H9 (cell line): ENCODE results near the gene MEGF10. TPM values are rescaled to one million over a fixed set of nuclear protein-coding genes. Genes with fewer than 3 reads are reported as not detected.

Source experiments
- DNase-seq: peaks from one replicate; pipeline ENCODE4 v3.0.0-alpha.2; 2017
- H2AFZ ChIP-seq: one replicate; pipeline ENCODE4 v1.6.1; 2013; ENCODE audit warnings: mild to moderate bottlenecking, low read length, control low read depth, moderate library complexity
- H2AK5ac ChIP-seq: 2 replicates; pipeline ENCODE4 v1.6.1; 2013; ENCODE audit warnings: low read length, control low read depth, mixed read lengths; ENCODE audit not compliant: insufficient read length
- H2BK120ac ChIP-seq: one replicate; pipeline ENCODE4 v1.6.1; 2013; ENCODE audit warnings: low read depth, mild to moderate bottlenecking, low read length, control low read depth, inconsistent platforms; ENCODE audit not compliant: poor library complexity, severe bottlenecking
- H2BK12ac ChIP-seq: 2 replicates; pipeline ENCODE4 v1.6.1; 2013; ENCODE audit warnings: low read length, control low read depth, mixed read lengths, low read depth; ENCODE audit not compliant: insufficient read length
- H2BK15ac ChIP-seq: 2 replicates; pipeline ENCODE4 v1.6.1; 2013; ENCODE audit warnings: low read depth, low read length, control low read depth
- H2BK20ac ChIP-seq: one replicate; pipeline ENCODE4 v1.6.1; 2013; ENCODE audit warnings: low read depth, mild to moderate bottlenecking, low read length, control low read depth, inconsistent platforms; ENCODE audit not compliant: poor library complexity, severe bottlenecking
- H2BK5ac ChIP-seq: 2 replicates; pipeline ENCODE4 v1.6.1; 2013; ENCODE audit warnings: low read length, control low read depth, mixed read lengths; ENCODE audit not compliant: insufficient read length
- H3K14ac ChIP-seq: 2 replicates; pipeline ENCODE4 v1.6.1; 2013; ENCODE audit warnings: low read length, control low read depth; ENCODE audit not compliant: insufficient read depth
- H3K18ac ChIP-seq: 2 replicates; pipeline ENCODE4 v1.6.1; 2013; ENCODE audit warnings: low read depth, mild to moderate bottlenecking, mixed read lengths, low read length, control low read depth; ENCODE audit not compliant: insufficient read length
- H3K23ac ChIP-seq: 2 replicates; pipeline ENCODE4 v1.6.1; 2013; ENCODE audit warnings: low read length, control low read depth, mixed read lengths, low read depth; ENCODE audit not compliant: insufficient read length
- H3K23me2 ChIP-seq: 2 replicates; pipeline ENCODE4 v1.6.1; 2013; ENCODE audit warnings: low read depth, mild to moderate bottlenecking, mixed read lengths, low read length, control low read depth; ENCODE audit not compliant: insufficient read length, poor library complexity, severe bottlenecking
- H3K27ac ChIP-seq: 2 replicates; pipeline ENCODE4 v1.5.1; 2013; ENCODE audit warnings: low read length, control low read depth, mixed read lengths, low read depth; ENCODE audit not compliant: insufficient read length
- H3K27me3 ChIP-seq: 2 replicates; pipeline ENCODE4 v1.6.1; 2013; ENCODE audit warnings: low read length, control low read depth, inconsistent platforms; ENCODE audit not compliant: insufficient read depth
- H3K4ac ChIP-seq: 2 replicates; pipeline ENCODE4 v1.6.1; 2013; ENCODE audit warnings: low read depth, mild to moderate bottlenecking, control low read depth, inconsistent platforms, low read length, moderate library complexity
- H3K4me1 ChIP-seq: 2 replicates; pipeline ENCODE4 v1.6.1; 2013; ENCODE audit warnings: low read length, control low read depth, inconsistent platforms; ENCODE audit not compliant: insufficient read depth
- H3K4me2 ChIP-seq: 2 replicates; pipeline ENCODE4 v1.6.1; 2013; ENCODE audit warnings: low read length, control low read depth, mixed read lengths; ENCODE audit not compliant: insufficient read length, insufficient read depth
- H3K56ac ChIP-seq: 2 replicates; pipeline ENCODE4 v1.6.1; 2013; ENCODE audit warnings: low read depth, mild to moderate bottlenecking, mixed read lengths, low read length, control low read depth; ENCODE audit not compliant: insufficient read length
- H3K79me1 ChIP-seq: 2 replicates; pipeline ENCODE4 v1.6.1; 2013; ENCODE audit warnings: low read depth, mild to moderate bottlenecking, moderate library complexity, low read length, control low read depth, inconsistent platforms; ENCODE audit not compliant: insufficient read depth, poor library complexity, severe bottlenecking
- H3K79me2 ChIP-seq: 2 replicates; pipeline ENCODE4 v1.6.1; 2013; ENCODE audit warnings: low read length, control low read depth, inconsistent platforms; ENCODE audit not compliant: insufficient read depth
- H3K9ac ChIP-seq: 2 replicates; pipeline ENCODE4 v1.6.1; 2013; ENCODE audit warnings: low read length, control low read depth, mixed read lengths; ENCODE audit not compliant: insufficient read length; ENCODE audit errors: extremely low read depth
- H3K9me3 ChIP-seq: one replicate; pipeline ENCODE4 v1.6.1; 2013; ENCODE audit warnings: low read depth, low read length, inconsistent platforms; ENCODE audit not compliant: control insufficient read depth
- H3T11ph ChIP-seq: one replicate; pipeline ENCODE4 v1.6.1; 2013; ENCODE audit warnings: mild to moderate bottlenecking, low read length, control low read depth, inconsistent platforms
- H4K20me1 ChIP-seq: one replicate; pipeline ENCODE4 v1.6.1; 2013; ENCODE audit not compliant: control insufficient read depth, insufficient read length, insufficient read depth
- H4K5ac ChIP-seq: 2 replicates; pipeline ENCODE4 v1.6.1; 2013; ENCODE audit warnings: low read depth, mild to moderate bottlenecking, mixed read lengths, low read length, control low read depth; ENCODE audit not compliant: insufficient read length
- H4K8ac ChIP-seq: replicated peaks from 2 replicates; pipeline ENCODE4 v1.6.1; 2013; ENCODE audit warnings: low read length, control low read depth, mixed read lengths, low read depth; ENCODE audit not compliant: insufficient read length
- H4K91ac ChIP-seq: 2 replicates; pipeline ENCODE4 v1.6.1; 2013; ENCODE audit warnings: low read depth, mild to moderate bottlenecking, moderate library complexity, mixed read lengths, low read length, control low read depth; ENCODE audit not compliant: insufficient read length
- H3K27ac Mint-ChIP-seq, 3 experiments: 2 replicates in 2 of 3; 3 replicates in 1 of 3; pipeline ENCODE4 v1.8.0; 2020 to 2021; ENCODE audit warnings: mixed read lengths in 3 of 3, mild to moderate bottlenecking in 1 of 3, moderate library complexity in 1 of 3
- H3K27me3 Mint-ChIP-seq: 2 replicates; pipeline ENCODE4 v1.8.0; 2021; ENCODE audit warnings: low read depth, mild to moderate bottlenecking, moderate library complexity, mixed read lengths
- H3K36me3 Mint-ChIP-seq, 3 experiments: 2 replicates in 2 of 3; 3 replicates in 1 of 3; pipeline ENCODE4 v1.8.0; 2020 to 2021; ENCODE audit warnings: low read depth in 3 of 3, mixed read lengths in 3 of 3; ENCODE audit not compliant: insufficient read depth in 1 of 3
- H3K4me1 Mint-ChIP-seq, 2 experiments: 2 replicates each; pipeline ENCODE4 v1.8.0; 2020; ENCODE audit warnings: mixed read lengths in 2 of 2
- H3K4me3 Mint-ChIP-seq, 2 experiments: 2 replicates in 1 of 2; 3 replicates in 1 of 2; pipeline ENCODE4 v1.8.0; 2020 to 2021; ENCODE audit warnings: mild to moderate bottlenecking in 2 of 2, mixed read lengths in 2 of 2, moderate library complexity in 1 of 2
- H3K9me3 Mint-ChIP-seq, 2 experiments: 2 replicates in 1 of 2; 3 replicates in 1 of 2; pipeline ENCODE4 v1.8.0; 2020; ENCODE audit warnings: mild to moderate bottlenecking in 2 of 2, mixed read lengths in 2 of 2, moderate library complexity in 1 of 2
- WGBS: extraction: QIAGEN DNeasy Blood & Tissue Kit; methylation state at CpG from one replicate; pipeline ENCODE4 v1.1.7; 2013; ENCODE audit warnings: missing lambda C conversion rate, low lambda C conversion rate, mixed read lengths; ENCODE audit not compliant: insufficient read length; ENCODE audit errors: extremely low coverage; 5-methylcytosine and 5-hydroxymethylcytosine counted together
- total RNA-seq: library from RNA; stranded (reverse); gene quantifications from 2 replicates; pipeline ENCODE4 v1.2.1, GENCODE V29; 2021
- TF ChIP-seq, protein P1 (sequence below): fragments of 200-600 bp; sonication (generic); conservative IDR thresholded peaks from 3 replicates; pipeline ENCODE4 v1.8.0; 2021; ENCODE audit warnings: antibody characterized with exemption, mild to moderate bottlenecking

MEGF10 gene
- total RNA-seq, 1 experiment from 2014 or later, result 36.5 TPM

DNA sequence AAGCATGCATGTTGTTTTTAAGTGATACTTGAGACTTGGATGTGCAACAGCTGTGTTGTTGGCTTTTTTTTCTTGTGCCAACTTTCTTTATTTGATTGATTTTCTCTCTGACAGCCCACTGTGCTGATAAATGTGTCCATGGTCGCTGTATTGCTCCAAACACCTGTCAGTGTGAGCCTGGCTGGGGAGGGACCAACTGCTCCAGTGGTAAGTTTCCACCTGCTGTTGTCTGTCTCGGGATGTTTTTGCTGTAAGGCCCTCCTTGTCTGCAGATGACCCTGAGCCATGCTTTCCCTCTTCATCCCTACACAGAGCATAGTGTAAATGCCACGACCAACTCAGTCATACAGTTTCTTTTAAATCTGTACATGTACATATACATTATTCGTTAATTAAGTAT lies 79.2 kb downstream of the MEGF10 start:
- no CpG with 5 or more reads among the region's 4 CpGs for WGBS
- H3K23ac ChIP-seq, result no peak overlapping the region
- DNase-seq, result no peak
- H3K9ac ChIP-seq, result no peak overlapping the region
- H3K4me2 ChIP-seq, result no peak overlapping the region
- H4K20me1 ChIP-seq, result no peaks in the 10 kb centered on the region
- no peak overlapping the region for H2BK12ac ChIP-seq
- no peak overlapping the region for H2BK15ac ChIP-seq
- peaks cover 2% of the 10 kb centered on the region; the same call in 1 of the 2 replicates for H3K4me1 ChIP-seq
- no peak overlapping the region for H3K27ac ChIP-seq
- peaks cover 6% of the 10 kb centered on the region for H3K9me3 ChIP-seq
- TF ChIP-seq, protein P1, sequence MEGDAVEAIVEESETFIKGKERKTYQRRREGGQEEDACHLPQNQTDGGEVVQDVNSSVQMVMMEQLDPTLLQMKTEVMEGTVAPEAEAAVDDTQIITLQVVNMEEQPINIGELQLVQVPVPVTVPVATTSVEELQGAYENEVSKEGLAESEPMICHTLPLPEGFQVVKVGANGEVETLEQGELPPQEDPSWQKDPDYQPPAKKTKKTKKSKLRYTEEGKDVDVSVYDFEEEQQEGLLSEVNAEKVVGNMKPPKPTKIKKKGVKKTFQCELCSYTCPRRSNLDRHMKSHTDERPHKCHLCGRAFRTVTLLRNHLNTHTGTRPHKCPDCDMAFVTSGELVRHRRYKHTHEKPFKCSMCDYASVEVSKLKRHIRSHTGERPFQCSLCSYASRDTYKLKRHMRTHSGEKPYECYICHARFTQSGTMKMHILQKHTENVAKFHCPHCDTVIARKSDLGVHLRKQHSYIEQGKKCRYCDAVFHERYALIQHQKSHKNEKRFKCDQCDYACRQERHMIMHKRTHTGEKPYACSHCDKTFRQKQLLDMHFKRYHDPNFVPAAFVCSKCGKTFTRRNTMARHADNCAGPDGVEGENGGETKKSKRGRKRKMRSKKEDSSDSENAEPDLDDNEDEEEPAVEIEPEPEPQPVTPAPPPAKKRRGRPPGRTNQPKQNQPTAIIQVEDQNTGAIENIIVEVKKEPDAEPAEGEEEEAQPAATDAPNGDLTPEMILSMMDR, result no peak
- Mint-ChIP-seq H3K9me3 (peaks cover 1 to 2% of the 10 kb centered on the region in 2 experiments; a peak in 2 of 5 replicates), H3K27ac (no peak overlapping the region; a peak in 2 of 7 replicates), H3K4me1 (peaks cover 5 to 7% of the 10 kb centered on the region in 2 experiments), H3K36me3 (peaks cover 7 to 22% (median 22%) of the 10 kb centered on the region in 3 experiments), H3K4me3 (no peak overlapping the region), H3K27me3 (no peaks in the 10 kb centered on the region)
- no peak overlapping the region for H4K5ac ChIP-seq
- no peak overlapping the region for H2AK5ac ChIP-seq
- H3K79me1 ChIP-seq, result no peaks in the 10 kb centered on the region
- no peak overlapping the region for H4K8ac ChIP-seq
- H4K91ac ChIP-seq, result no peak overlapping the region
- H3K27me3 ChIP-seq, result no peaks in the 10 kb centered on the region
- H3K14ac ChIP-seq, result no peak overlapping the region
- H2AFZ ChIP-seq, result no peak overlapping the region
- H3K18ac ChIP-seq, result no peak overlapping the region
- H2BK5ac ChIP-seq, result no peak overlapping the region
- H3K4ac ChIP-seq, result no peak overlapping the region
- H3K56ac ChIP-seq, result no peak overlapping the region
- H3K23me2 ChIP-seq, result no peaks in the 10 kb centered on the region
- H3K79me2 ChIP-seq, result 0 out of 2 replicates have a peak, but pooled peaks cover 2% of the 10 kb centered on the region
- no peak overlapping the region for H2BK20ac ChIP-seq
- H2BK120ac ChIP-seq, result no peak overlapping the region
- no peak overlapping the region for H3T11ph ChIP-seq
